HG02938 (cell line): ENCODE data around the gene GAREM2.

ENCODE experiments used
- ATAC-seq: cut with Tn5 transposase; IDR thresholded peaks from one replicate; pipeline ENCODE4 v1.9.1; 2021; ENCODE audit warnings: mild to moderate bottlenecking, moderate library complexity; ENCODE audit not compliant: unreplicated experiment

The GAREM2 gene

GRCh38 chr2:26185954-26186770 is 13.3 kb downstream of the GAREM2 start:
- no peak for ATAC-seq

- ATAC-seq: no peak
Observed at GRCh38 chr2:26187114-26187513, 14.2 kb downstream of the GAREM2 start.

GRCh38 chr2:26187537-26188104 is 14.7 kb downstream of the GAREM2 start:
- ATAC-seq: no peak

GRCh38 chr2:26189123-26189522 is 16.2 kb downstream of the GAREM2 start:
- no peak for ATAC-seq

- ATAC-seq: no peak
Observed at GRCh38 chr2:26189751-26190150, 16.9 kb downstream of the GAREM2 start.

- ATAC-seq: no peak
Observed at GRCh38 chr2:26190369-26190768, 17.5 kb downstream of the GAREM2 start.

GRCh38 chr2:26191316-26192159 is 18.6 kb downstream of the GAREM2 start:
- ATAC-seq: no peak

- ATAC-seq: no peak
Observed at GRCh38 chr2:26193578-26194231, 20.8 kb downstream of the GAREM2 start.

GRCh38 chr2:26195040-26195984 is 22.4 kb downstream of the GAREM2 start:
- no peak for ATAC-seq

- no peak for ATAC-seq
Observed at GRCh38 chr2:26196683-26197418, 24.0 kb downstream of the GAREM2 start.

- no peak for ATAC-seq
Observed at GRCh38 chr2:26197516-26197915, 24.6 kb downstream of the GAREM2 start.

GRCh38 chr2:26202981-26203490 is 30.1 kb downstream of the GAREM2 start:
- ATAC-seq: no peak

GRCh38 chr2:26203906-26204305 is 31.0 kb downstream of the GAREM2 start:
- ATAC-seq: no peak

GRCh38 chr2:26212011-26212410 is 39.1 kb downstream of the GAREM2 start:
- ATAC-seq: no peak

GRCh38 chr2:26214759-26215158 is 41.9 kb downstream of the GAREM2 start:
- no peak for ATAC-seq

GRCh38 chr2:26215833-26216232 is 42.9 kb downstream of the GAREM2 start:
- no peak for ATAC-seq

- no peak for ATAC-seq
Observed at GRCh38 chr2:26216587-26216986, 43.7 kb downstream of the GAREM2 start.

GRCh38 chr2:26217720-26218119 is 44.8 kb downstream of the GAREM2 start:
- ATAC-seq: no peak

GRCh38 chr2:26223018-26223417 is 50.1 kb downstream of the GAREM2 start:
- ATAC-seq: no peak
